Measurements from ENCODE around the gene IRF4.

DNA sequence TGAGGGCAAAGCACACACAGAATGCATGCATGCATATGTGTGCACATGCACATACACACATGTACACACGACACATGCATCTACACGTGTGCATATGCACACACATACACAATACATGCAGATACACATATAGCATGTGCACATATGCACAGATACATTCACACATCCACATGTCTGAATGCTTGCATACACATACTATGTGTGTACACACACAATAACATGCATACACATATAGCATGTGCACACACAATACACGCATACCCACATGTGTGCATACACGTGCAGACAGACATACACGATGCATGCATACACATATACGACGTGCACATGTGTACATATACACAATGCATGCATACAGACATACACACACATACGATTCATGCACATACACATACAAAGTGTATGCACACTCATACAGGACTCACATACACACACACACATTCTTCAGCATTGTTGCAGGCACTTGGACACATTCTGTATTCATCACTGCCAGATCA is 24.2 kb upstream of the IRF4 start:
- TF ChIP-seq POLR2A (IDR thresholded peaks at IDR 0.05; ENCODE audit: low read length), result no peak
- no peak for TF ChIP-seq GATA1 (IDR thresholded peaks at IDR 0.05; ENCODE audit: low read depth, low read length)
